Calu3 (cell line): ENCODE results near the gene RUNX2. TPM values are rescaled to one million over a fixed set of nuclear protein-coding genes. Genes with fewer than 3 reads are reported as not detected.

Experiments used
- BruUV-seq: library from RNA; stranded (reverse); fragments of 400-500 nt; replicated peaks from 2 replicates; lab custom pipeline; 2021; lab: Mats Ljungman, UMichigan
- CTCF ChIA-PET: fragments of 300-600 bp; sonication (Branson Sonifier 250); formaldehyde crosslinking; loops from one replicate; lab custom pipeline; 2022; ENCODE audit warnings: antibody characterized with exemption; lab: Charles Lee
- DNase-seq: peaks from one replicate; pipeline ENCODE4 v3.0.0; 2022
- H3K27ac Mint-ChIP-seq: one replicate; pipeline ENCODE4 v1.8.0; 2022; ENCODE audit warnings: mixed read lengths; ENCODE audit not compliant: unreplicated experiment
- H3K27me3 Mint-ChIP-seq: one replicate; pipeline ENCODE4 v1.8.0; 2022; ENCODE audit warnings: mixed read lengths; ENCODE audit not compliant: unreplicated experiment
- H3K36me3 Mint-ChIP-seq: one replicate; pipeline ENCODE4 v1.8.0; 2022; ENCODE audit warnings: mild to moderate bottlenecking, moderate library complexity, mixed read lengths; ENCODE audit not compliant: insufficient read depth, unreplicated experiment
- H3K4me1 Mint-ChIP-seq: one replicate; pipeline ENCODE4 v1.8.0; 2022; ENCODE audit warnings: mild to moderate bottlenecking, low read depth, mixed read lengths; ENCODE audit not compliant: unreplicated experiment
- H3K4me3 Mint-ChIP-seq: one replicate; pipeline ENCODE4 v1.8.0; 2022; ENCODE audit warnings: mild to moderate bottlenecking, low read depth, moderate library complexity, mixed read lengths; ENCODE audit not compliant: unreplicated experiment
- H3K9me3 Mint-ChIP-seq: one replicate; pipeline ENCODE4 v1.8.0; 2022; ENCODE audit warnings: low read depth, mixed read lengths; ENCODE audit not compliant: unreplicated experiment
- CTCF ChIP-seq: fragments of 200-600 bp; IDR thresholded peaks from one replicate; pipeline ENCODE4 v1.8.0; 2022; ENCODE audit warnings: antibody characterized with exemption; ENCODE audit not compliant: unreplicated experiment
- intact Hi-C: fragments of 100-400 bp; cut with micrococcal nuclease; formaldehyde crosslinking; loops from one replicate; pipeline ENCODE4 v1.10.0; 2022; ENCODE audit not compliant: unreplicated experiment
- total RNA-seq: library from RNA; stranded (reverse); gene quantifications from 2 replicates; pipeline ENCODE4 v1.2.3, GENCODE V29; 2022

RUNX2 gene
- total RNA-seq, 1 experiment from 2014 or later: 0.54 TPM

- CTCF ChIA-PET: interaction anchor here (0.7 kb wide), 1 partner anchor 55 kb away, joined by 3 read pairs; no protein-coding TSS in a partner anchor
- no TSS peak for BruUV-seq
- Mint-ChIP-seq H3K27me3 (no peaks in the 10 kb centered on the region), H3K27ac (peak overlapping the region; percentile 24), H3K4me3 (no peak overlapping the region), H3K9me3 (no peaks in the 10 kb centered on the region), H3K4me1 (peaks cover 58% of the 10 kb centered on the region), H3K36me3 (no peaks in the 10 kb centered on the region)
- no peak for DNase-seq
- TF ChIP-seq CTCF: no peak
- intact Hi-C loops: no loop called here
Measured at GRCh38 chr6:45591890-45592289, 263.8 kb downstream of the RUNX2 start.

- TF ChIP-seq CTCF: no peak
- DNase-seq: no peak
- H3K27me3 Mint-ChIP-seq: no peaks in the 10 kb centered on the region
- H3K36me3 Mint-ChIP-seq: no peaks in the 10 kb centered on the region
- no TSS peak for BruUV-seq
- CTCF ChIA-PET: no interaction called here
- H3K27ac Mint-ChIP-seq: no peak overlapping the region
- no peaks in the 10 kb centered on the region for H3K9me3 Mint-ChIP-seq
- H3K4me3 Mint-ChIP-seq: no peak overlapping the region
- intact Hi-C loops: no loop called here
- peaks cover 47% of the 10 kb centered on the region for H3K4me1 Mint-ChIP-seq
Measured at GRCh38 chr6:45592991-45593390, 264.9 kb downstream of the RUNX2 start.

GRCh38 chr6:45595010-45595851 is 267.1 kb downstream of the RUNX2 start:
- DNase-seq: no peak
- no peak overlapping the region for H3K4me3 Mint-ChIP-seq
- H3K27me3 Mint-ChIP-seq: no peaks in the 10 kb centered on the region
- TF ChIP-seq CTCF: no peak
- no TSS peak for BruUV-seq
- H3K4me1 Mint-ChIP-seq: peaks cover 37% of the 10 kb centered on the region
- H3K9me3 Mint-ChIP-seq: no peaks in the 10 kb centered on the region
- H3K36me3 Mint-ChIP-seq: no peaks in the 10 kb centered on the region
- no peak overlapping the region for H3K27ac Mint-ChIP-seq
- intact Hi-C loops: no loop called here
- CTCF ChIA-PET: no interaction called here

DNA sequence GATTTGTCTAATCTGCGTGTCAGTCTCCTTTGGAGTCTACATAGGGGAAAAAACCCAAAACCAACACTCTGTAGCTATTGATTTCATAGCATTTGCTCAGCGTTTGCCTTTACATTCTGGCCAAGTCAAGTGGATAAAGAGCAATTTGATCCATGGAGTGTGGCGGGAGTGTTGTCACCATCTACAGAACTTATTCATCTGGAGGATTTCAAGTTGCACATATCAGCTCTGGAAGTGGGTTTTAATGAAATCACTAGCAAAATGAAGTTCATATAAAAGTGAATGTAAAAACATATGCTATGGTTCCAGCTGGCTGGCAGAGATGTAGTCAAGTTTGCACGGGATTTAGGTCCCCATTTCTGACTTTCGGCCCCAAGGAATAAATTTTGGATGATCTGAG is 269.3 kb downstream of the RUNX2 start:
- CTCF ChIA-PET: no interaction called here
- peaks cover 15% of the 10 kb centered on the region for H3K4me1 Mint-ChIP-seq
- no peaks in the 10 kb centered on the region for H3K36me3 Mint-ChIP-seq
- intact Hi-C loops: no loop called here
- H3K27me3 Mint-ChIP-seq: no peaks in the 10 kb centered on the region
- no peaks in the 10 kb centered on the region for H3K9me3 Mint-ChIP-seq
- H3K27ac Mint-ChIP-seq: no peak overlapping the region
- H3K4me3 Mint-ChIP-seq: no peak overlapping the region
- TF ChIP-seq CTCF: no peak
- no TSS peak for BruUV-seq
- DNase-seq: no peak
